Activated CD8-positive, alpha-beta T cell treated with anti-CD3 and anti-CD28 coated beads for 36 hours (primary cell): ENCODE results near the gene WIPF1. TPM values are rescaled to one million over a fixed set of nuclear protein-coding genes. Genes with fewer than 3 reads are reported as not detected.
A peak's percentile ranks its signal among the peaks of the same experiment; 100 is the strongest.

Source experiments
- ATAC-seq: fragments of 200-7000 bp; cut with Tn5 transposase; one replicate; pipeline ENCODE4 v1.10.0; 2021; ENCODE audit warnings: mild to moderate bottlenecking, moderate library complexity
- CTCF ChIA-PET: fragments of 350-600 bp; sonication (Branson Sonifier 250); formaldehyde crosslinking; loops from one replicate; lab custom pipeline; 2021; ENCODE audit warnings: antibody characterized with exemption; lab: Charles Lee
- POLR2A ChIA-PET: fragments of 350-600 bp; sonication (Branson Sonifier 250); formaldehyde crosslinking; loops from one replicate; lab custom pipeline; 2021; ENCODE audit warnings: antibody characterized with exemption; lab: Charles Lee
- DNase-seq: peaks from one replicate; pipeline ENCODE4 v3.0.0-alpha.2; 2020
- H3K27ac Mint-ChIP-seq: one replicate; pipeline ENCODE4 v1.8.0; 2021; ENCODE audit warnings: mild to moderate bottlenecking, mixed read lengths
- H3K27me3 Mint-ChIP-seq: one replicate; pipeline ENCODE4 v1.8.0; 2021; ENCODE audit warnings: mixed read lengths
- H3K36me3 Mint-ChIP-seq: one replicate; pipeline ENCODE4 v1.8.0; 2021; ENCODE audit warnings: low read depth, mixed read lengths
- H3K4me1 Mint-ChIP-seq: one replicate; pipeline ENCODE4 v1.8.0; 2021; ENCODE audit warnings: low read depth, mixed read lengths
- H3K4me3 Mint-ChIP-seq: one replicate; pipeline ENCODE4 v1.8.0; 2021; ENCODE audit warnings: mild to moderate bottlenecking, moderate library complexity, mixed read lengths
- H3K9me3 Mint-ChIP-seq: one replicate; pipeline ENCODE4 v1.8.0; 2021; ENCODE audit warnings: mixed read lengths
- CTCF ChIP-seq: fragments of 200-600 bp; IDR thresholded peaks from one replicate; pipeline ENCODE4 v1.8.0; 2022; ENCODE audit warnings: antibody characterized with exemption, mild to moderate bottlenecking
- intact Hi-C: fragments of 100-400 bp; cut with micrococcal nuclease; formaldehyde crosslinking; loops from one replicate; pipeline ENCODE4 v1.10.0; 2022
- total RNA-seq, 2 experiments: library from RNA; stranded (reverse); gene quantifications; one replicate each; pipeline ENCODE4 v1.2.3, GENCODE V29; 2021

The WIPF1 gene
- total RNA-seq, 2 experiments from 2014 or later: 361 to 365 TPM

- POLR2A ChIA-PET: interaction anchor here (0.9 to 12.4 kb wide), 8 partner anchors 9 to 112 kb away, joined by 3 to 198 read pairs (median 8); no protein-coding TSS in a partner anchor
- Mint-ChIP-seq H3K4me1 (peaks cover 66% of the 10 kb centered on the region), H3K9me3 (peaks cover 9% of the 10 kb centered on the region), H3K27me3 (no peaks in the 10 kb centered on the region), H3K36me3 (peaks cover 63% of the 10 kb centered on the region), H3K27ac (peak overlapping the region; percentile 100), H3K4me3 (peak overlapping the region; percentile 0)
- CTCF ChIA-PET: interaction anchor here (0.6 to 13.7 kb wide), 8 partner anchors 11 to 87 kb away, joined by 3 to 102 read pairs (median 14); no protein-coding TSS in a partner anchor
- intact Hi-C loops: no loop called here
- DNase-seq (no peak), ATAC-seq (peak; percentile 19)
- TF ChIP-seq CTCF: no peak
Measured at GRCh38 chr2:174600349-174600748, 2.7 kb upstream of the WIPF1 start.

GRCh38 chr2:174599310-174599921 is 1.8 kb upstream of the WIPF1 start:
- H3K4me3 Mint-ChIP-seq: peak overlapping the region; percentile 87
- ChIA-PET POLR2A (interaction anchor here (0.9 to 12.4 kb wide), 5 partner anchors 8 to 83 kb away, joined by 5 to 198 read pairs (median 139); no protein-coding TSS in a partner anchor), CTCF (interaction anchor here (1.0 to 13.7 kb wide), 8 partner anchors 13 to 136 kb away, joined by 3 to 102 read pairs (median 4); no protein-coding TSS in a partner anchor)
- peak overlapping the region; percentile 100 for H3K27ac Mint-ChIP-seq
- H3K36me3 Mint-ChIP-seq: peaks cover 65% of the 10 kb centered on the region
- ATAC-seq (no peak), DNase-seq (no peak)
- H3K4me1 Mint-ChIP-seq: peaks cover 58% of the 10 kb centered on the region
- no peaks in the 10 kb centered on the region for H3K27me3 Mint-ChIP-seq
- H3K9me3 Mint-ChIP-seq: peaks cover 9% of the 10 kb centered on the region
- no peak for TF ChIP-seq CTCF
- intact Hi-C loops: loop anchor here (10.0 kb wide), 1 partner anchor 105 kb away; no protein-coding TSS in a partner anchor

GRCh38 chr2:174597009-174597344 is 627 bp downstream of the WIPF1 start:
- peaks cover 9% of the 10 kb centered on the region for H3K9me3 Mint-ChIP-seq
- H3K4me3 Mint-ChIP-seq: peak overlapping the region; percentile 87
- DNase-seq (no peak), ATAC-seq (no peak)
- POLR2A ChIA-PET: interaction anchor here (1.0 to 12.4 kb wide), 6 partner anchors 14 to 110 kb away, joined by 4 to 198 read pairs (median 91); partner anchors contain the start of gene GPR155
- intact Hi-C loops: loop anchor here (2.0 to 10.0 kb wide), 2 partner anchors 38 to 102 kb away; no protein-coding TSS in a partner anchor
- H3K36me3 Mint-ChIP-seq: peaks cover 74% of the 10 kb centered on the region
- no peaks in the 10 kb centered on the region for H3K27me3 Mint-ChIP-seq
- TF ChIP-seq CTCF: no peak
- CTCF ChIA-PET: interaction anchor here (0.6 to 13.7 kb wide), 18 partner anchors 10 to 111 kb away, joined by 3 to 102 read pairs (median 4); no protein-coding TSS in a partner anchor
- H3K27ac Mint-ChIP-seq: peak overlapping the region; percentile 100
- peaks cover 42% of the 10 kb centered on the region for H3K4me1 Mint-ChIP-seq

- CTCF ChIA-PET: interaction anchor here (0.6 to 13.7 kb wide), 12 partner anchors 7 to 125 kb away, joined by 3 to 102 read pairs (median 10); no protein-coding TSS in a partner anchor
- POLR2A ChIA-PET: interaction anchor here (0.6 to 12.4 kb wide), 11 partner anchors 13 to 109 kb away, joined by 3 to 198 read pairs (median 5); partner anchors contain the start of gene GPR155
- intact Hi-C loops: loop anchor here (2.0 to 10.0 kb wide), 2 partner anchors 39 to 101 kb away; no protein-coding TSS in a partner anchor
- Mint-ChIP-seq H3K27me3 (no peaks in the 10 kb centered on the region), H3K4me3 (peak overlapping the region; percentile 87), H3K4me1 (peaks cover 42% of the 10 kb centered on the region), H3K9me3 (peaks cover 9% of the 10 kb centered on the region), H3K27ac (peak overlapping the region; percentile 100), H3K36me3 (peaks cover 77% of the 10 kb centered on the region)
- DNase-seq: no peak
- TF ChIP-seq CTCF: no peak
- ATAC-seq: peak; percentile 4
Measured at GRCh38 chr2:174595891-174596397, 1.7 kb downstream of the WIPF1 start.
